HUES48 (cell line): ENCODE results near the gene SP8.

Experiments used
- H3K27ac ChIP-seq: one replicate; pipeline ENCODE4 v1.7.0; 2013; ENCODE audit warnings: low read depth, low read length, inconsistent platforms
- H3K27me3 ChIP-seq: 2 replicates; pipeline ENCODE4 v1.6.1; 2013; ENCODE audit warnings: mild to moderate bottlenecking, low read length; ENCODE audit not compliant: control insufficient read depth, insufficient read depth
- H3K36me3 ChIP-seq: 2 replicates; pipeline ENCODE4 v1.6.1; 2013; ENCODE audit warnings: low read length; ENCODE audit not compliant: control insufficient read depth, insufficient read depth
- H3K4me1 ChIP-seq: 2 replicates; pipeline ENCODE4 v1.6.1; 2013; ENCODE audit warnings: mild to moderate bottlenecking, low read length; ENCODE audit not compliant: control insufficient read depth, insufficient read depth
- H3K4me3 ChIP-seq: 2 replicates; pipeline ENCODE4 v1.5.1; 2013; ENCODE audit warnings: mild to moderate bottlenecking, low read depth, low read length
- H3K9ac ChIP-seq: 2 replicates; pipeline ENCODE4 v1.6.1; 2013; ENCODE audit warnings: mild to moderate bottlenecking, low read depth, low read length, moderate library complexity
- H3K9me3 ChIP-seq: 2 replicates; pipeline ENCODE4 v1.6.1; 2013; ENCODE audit warnings: low read length; ENCODE audit not compliant: control insufficient read depth, insufficient read depth

SP8 gene

DNA sequence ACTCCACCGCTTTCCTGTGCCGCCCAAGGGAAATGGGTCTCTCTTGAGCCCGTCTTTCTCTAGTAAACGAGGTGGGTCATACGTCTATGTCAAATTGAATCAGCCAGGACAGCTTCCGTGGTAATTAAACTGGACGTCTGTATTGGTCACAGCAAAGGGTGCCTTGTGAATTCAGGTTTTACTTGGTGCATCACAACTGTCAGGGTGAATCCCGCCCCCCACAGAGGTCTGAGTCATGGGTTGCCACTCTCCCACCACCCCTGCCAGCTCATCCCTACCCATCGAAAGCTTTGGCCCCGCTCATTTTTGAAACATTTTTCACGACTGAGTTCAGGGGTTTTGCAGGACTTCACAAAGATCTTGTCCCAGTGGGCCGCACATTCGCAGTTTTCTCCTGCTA, 8.0 kb upstream of the SP8 start:
- Histone ChIP-seq H3K4me3 (peak overlapping the region; percentile 39), H3K9me3 (no peaks in the 10 kb centered on the region), H3K27me3 (peaks cover 74% of the 10 kb centered on the region), H3K4me1 (peaks cover 76% of the 10 kb centered on the region), H3K9ac (no peak overlapping the region), H3K27ac (no peak overlapping the region), H3K36me3 (no peaks in the 10 kb centered on the region)

DNA sequence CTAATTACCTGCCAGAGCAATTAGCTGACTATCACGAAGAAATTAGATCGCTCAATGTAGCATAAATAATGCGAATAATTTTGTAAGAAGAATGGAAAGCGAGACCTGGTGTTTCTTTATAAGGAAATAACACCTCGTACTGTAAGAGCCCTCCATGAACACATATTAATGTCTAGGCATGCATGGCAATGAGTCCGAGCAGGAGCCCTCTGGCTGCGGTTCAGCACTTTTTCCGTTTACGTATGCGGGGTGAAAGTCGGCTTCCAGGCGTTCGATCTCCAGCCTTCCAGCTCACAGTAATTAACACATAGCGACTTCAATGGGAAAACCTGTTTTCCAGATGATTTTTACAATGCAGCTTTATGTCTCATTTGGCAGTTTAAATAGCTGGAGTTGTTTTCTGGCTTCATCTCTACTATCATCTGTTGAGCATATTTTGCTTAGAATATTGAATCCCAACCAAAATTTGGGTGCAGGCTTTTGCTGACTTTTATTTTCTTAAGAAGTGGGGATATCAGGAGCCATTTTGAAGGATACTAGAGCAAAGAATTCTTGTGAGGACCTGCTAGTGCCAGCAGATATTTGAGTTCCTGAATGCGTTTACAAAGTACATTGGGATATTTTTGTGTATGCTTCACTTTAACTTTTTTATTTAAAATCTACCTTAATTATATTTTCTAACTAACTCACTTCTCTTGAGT, 7.2 kb upstream of the SP8 start:
- no peaks in the 10 kb centered on the region for H3K36me3 ChIP-seq
- peaks cover 82% of the 10 kb centered on the region for H3K27me3 ChIP-seq
- no peak overlapping the region for H3K27ac ChIP-seq
- peaks cover 72% of the 10 kb centered on the region for H3K4me1 ChIP-seq
- H3K4me3 ChIP-seq = peak overlapping the region; percentile 47
- H3K9me3 ChIP-seq = no peaks in the 10 kb centered on the region
- no peak overlapping the region for H3K9ac ChIP-seq

DNA sequence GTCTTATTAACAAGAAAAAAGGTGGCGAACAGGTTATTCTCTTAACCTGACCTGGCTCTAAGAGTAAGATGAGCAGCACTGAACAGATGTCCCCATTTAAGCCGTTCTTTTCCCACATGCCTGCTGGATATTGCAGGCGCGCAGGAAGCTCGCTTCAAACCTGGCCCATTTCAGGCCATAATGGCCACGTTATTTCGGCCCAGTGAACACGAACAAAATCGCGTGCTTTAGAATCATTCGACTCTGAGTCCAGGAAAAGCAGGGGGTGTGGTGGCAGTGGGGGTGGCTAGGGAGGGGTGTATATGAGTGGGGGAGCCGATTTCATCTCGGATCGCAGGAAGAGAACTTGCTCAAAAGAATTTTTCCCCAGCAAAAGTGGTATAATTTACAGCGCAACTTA, 6.6 kb upstream of the SP8 start:
- Histone ChIP-seq H3K9ac (no peak overlapping the region), H3K4me1 (peaks cover 78% of the 10 kb centered on the region), H3K9me3 (no peaks in the 10 kb centered on the region), H3K27ac (no peak overlapping the region), H3K36me3 (no peaks in the 10 kb centered on the region), H3K4me3 (peak overlapping the region; percentile 47), H3K27me3 (peaks cover 88% of the 10 kb centered on the region)

DNA sequence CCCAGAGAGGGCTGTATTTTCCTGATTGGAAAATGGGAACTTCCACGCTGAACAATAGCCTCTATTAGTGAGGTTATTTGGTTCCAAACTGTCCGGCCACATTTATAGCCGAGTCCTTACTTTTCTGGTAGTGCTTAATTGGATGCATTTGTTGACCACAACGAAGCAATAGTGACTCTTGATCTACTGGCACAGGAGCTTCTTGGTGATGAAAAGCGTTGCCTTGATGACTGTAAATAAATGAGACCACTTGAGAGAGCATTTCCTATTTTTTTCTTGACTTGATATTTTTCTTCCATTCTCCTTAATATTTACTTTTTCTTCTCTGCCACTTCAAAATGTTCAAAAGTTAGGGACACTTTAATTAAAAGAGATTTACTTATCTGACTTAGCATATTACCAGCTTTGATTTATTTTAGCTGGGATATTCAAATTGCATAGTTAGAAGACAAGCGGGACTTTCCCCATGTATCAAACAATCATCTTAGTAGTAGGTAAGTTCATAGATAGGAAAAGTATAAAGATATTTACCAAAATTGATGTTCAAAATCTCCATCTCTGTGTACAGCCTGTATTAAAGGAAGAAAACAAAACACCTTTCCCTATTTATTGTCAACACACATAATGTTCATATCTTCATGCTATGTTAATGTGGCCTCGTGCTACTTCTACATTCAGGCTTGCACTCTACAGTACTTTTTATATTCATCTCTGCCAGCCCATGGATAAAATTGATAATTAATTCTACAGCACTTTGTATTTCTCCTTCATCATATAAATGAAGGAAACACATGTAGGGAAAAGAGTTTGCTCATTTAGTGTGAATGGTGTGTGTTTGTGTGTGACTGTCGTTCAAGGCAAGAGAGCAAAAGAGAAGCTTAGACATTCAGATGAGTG, 5.1 kb upstream of the SP8 start:
- H3K4me1 ChIP-seq = peaks cover 78% of the 10 kb centered on the region
- no peaks in the 10 kb centered on the region for H3K36me3 ChIP-seq
- H3K27ac ChIP-seq = peak overlapping the region; percentile 45
- no peaks in the 10 kb centered on the region for H3K9me3 ChIP-seq
- H3K27me3 ChIP-seq = peaks cover 89% of the 10 kb centered on the region
- no peak overlapping the region for H3K9ac ChIP-seq
- peak overlapping the region; percentile 61 for H3K4me3 ChIP-seq

DNA sequence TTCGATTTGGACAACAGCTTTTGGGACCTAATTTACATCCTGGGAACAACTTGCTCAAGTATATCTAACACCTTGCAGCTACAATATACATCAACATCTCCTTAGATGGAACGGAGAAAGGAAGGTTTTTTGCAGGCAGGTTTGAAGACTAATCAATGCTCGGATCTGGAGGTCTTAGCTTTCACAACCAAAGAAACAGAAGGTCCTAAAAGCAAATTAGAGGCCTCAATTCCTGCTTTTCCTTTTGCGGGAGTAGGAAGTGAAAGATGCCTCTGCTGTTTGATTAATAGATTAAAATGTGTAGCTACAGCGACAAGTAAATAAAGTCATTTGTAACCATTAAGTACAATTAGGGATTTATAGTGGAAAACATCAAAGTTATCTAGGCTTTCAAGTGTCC, 3.7 kb upstream of the SP8 start:
- H3K36me3 ChIP-seq = no peaks in the 10 kb centered on the region
- peaks cover 93% of the 10 kb centered on the region for H3K27me3 ChIP-seq
- H3K27ac ChIP-seq = no peak overlapping the region
- H3K9ac ChIP-seq = no peak overlapping the region
- H3K4me3 ChIP-seq = peak overlapping the region; percentile 61; the same call in 1 of the 2 replicates
- no peaks in the 10 kb centered on the region for H3K9me3 ChIP-seq
- peaks cover 71% of the 10 kb centered on the region for H3K4me1 ChIP-seq

DNA sequence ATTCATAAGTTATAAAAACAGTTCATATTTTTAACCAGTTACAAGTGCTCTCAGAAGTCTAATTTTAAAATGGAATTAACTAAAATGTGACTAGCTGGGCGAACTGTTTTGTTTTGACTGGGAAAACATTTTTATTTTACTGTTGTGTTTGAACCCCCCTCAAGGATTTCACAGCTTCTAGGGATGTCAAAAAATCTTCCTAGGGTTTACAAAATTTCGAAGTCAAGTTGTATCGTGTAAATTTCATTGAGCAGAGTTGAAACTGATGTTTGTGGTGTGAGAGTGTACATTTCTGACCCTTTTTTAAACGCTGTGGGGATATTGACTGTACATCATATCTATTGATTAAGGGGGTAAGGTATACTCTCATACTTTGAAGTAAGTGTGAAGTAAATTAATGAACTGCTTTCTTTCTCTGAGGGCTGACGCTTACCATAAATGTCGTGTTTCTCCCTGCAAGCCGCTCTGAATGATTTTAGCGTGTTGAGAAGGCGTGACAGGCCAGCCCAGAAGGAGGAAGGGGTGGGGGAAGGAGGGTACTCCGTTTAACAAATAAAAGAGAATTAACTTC, 1.8 kb upstream of the SP8 start:
- Histone ChIP-seq H3K4me1 (peaks cover 55% of the 10 kb centered on the region), H3K9ac (no peak overlapping the region), H3K27me3 (peaks cover 91% of the 10 kb centered on the region), H3K27ac (no peak overlapping the region), H3K4me3 (peak overlapping the region; percentile 77), H3K36me3 (no peaks in the 10 kb centered on the region), H3K9me3 (no peaks in the 10 kb centered on the region)

DNA sequence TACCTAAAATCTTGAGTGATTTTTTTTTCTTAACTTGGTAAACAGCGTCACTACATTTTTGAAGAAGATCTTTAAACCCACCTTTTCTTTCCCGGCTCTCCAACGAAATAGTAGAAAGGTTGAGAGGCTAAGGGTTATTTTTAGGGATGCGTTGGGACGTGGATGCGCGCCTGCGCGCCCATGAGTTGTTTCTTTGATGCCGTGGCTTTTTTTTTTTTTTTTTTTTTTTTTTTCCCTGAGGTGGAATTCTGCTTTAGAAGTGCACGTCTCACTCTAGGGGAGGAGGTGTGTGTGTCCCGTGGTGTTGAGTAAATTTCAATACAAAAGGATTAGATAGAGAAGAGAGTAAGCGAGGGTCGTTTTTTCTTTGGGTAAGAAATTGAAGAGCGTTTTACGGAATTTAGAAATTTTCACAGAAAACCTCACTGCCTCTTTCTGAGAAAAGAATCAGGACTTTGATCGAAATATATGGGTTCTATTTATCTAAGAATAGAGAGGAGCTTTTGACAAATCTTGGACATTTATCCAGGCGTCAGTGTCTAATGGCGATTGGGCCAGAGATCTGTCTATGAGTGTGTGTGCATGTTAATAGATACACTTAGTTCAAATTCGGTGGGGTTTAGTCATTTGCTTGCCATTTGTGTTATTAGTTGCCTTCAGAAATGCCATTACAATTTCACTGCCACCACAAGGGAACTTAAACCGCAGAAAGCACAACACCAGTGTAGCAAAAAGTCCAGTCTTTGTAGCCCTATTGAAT, 1.2 kb upstream of the SP8 start:
- peak overlapping the region; percentile 65 for H3K27ac ChIP-seq
- H3K9me3 ChIP-seq = no peaks in the 10 kb centered on the region
- peaks cover 86% of the 10 kb centered on the region for H3K27me3 ChIP-seq
- no peaks in the 10 kb centered on the region for H3K36me3 ChIP-seq
- H3K4me3 ChIP-seq = peak overlapping the region; percentile 77
- H3K4me1 ChIP-seq = peaks cover 50% of the 10 kb centered on the region
- no peak overlapping the region for H3K9ac ChIP-seq

DNA sequence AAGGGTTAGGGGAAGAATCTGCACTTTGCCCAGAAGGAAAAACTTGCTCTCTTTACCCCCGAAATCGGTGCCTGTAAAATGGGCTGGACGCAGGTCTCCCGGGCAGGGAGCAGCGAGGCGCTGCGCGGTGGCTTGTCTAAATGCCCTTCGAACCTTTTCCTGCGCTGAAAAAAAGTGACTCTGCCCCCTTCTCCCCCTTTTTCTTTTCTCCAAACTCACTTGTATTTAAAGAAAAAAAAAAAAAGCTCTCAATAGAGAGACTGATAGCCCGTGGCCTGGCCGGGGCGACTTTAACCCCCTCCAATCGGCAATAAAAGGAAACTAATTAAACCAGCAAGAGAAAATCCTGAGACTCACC, 286 bp downstream of the SP8 start:
- Histone ChIP-seq H3K27ac (peak overlapping the region; percentile 57), H3K9ac (no peak overlapping the region), H3K36me3 (no peaks in the 10 kb centered on the region), H3K4me1 (peaks cover 51% of the 10 kb centered on the region), H3K9me3 (no peaks in the 10 kb centered on the region), H3K27me3 (peaks cover 77% of the 10 kb centered on the region), H3K4me3 (peak overlapping the region; percentile 77)

DNA sequence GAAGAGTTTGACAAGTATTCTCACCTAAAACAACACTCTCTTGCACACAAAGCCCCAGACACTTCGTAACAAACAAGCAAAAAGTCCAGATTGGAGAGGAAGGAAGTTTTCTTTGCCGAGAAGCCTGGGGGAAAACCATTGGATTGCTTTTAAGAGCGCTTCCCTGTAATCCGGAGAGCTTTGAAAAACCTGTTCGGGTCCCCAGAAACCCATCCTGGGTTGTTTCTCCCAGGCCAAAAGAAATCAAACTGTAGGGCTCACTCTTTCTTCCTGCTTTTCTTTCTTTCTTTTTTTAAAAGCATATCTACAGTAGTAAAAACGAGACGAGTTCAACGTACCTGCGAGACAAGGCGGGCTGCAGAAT, 655 bp downstream of the SP8 start:
- peaks cover 75% of the 10 kb centered on the region for H3K27me3 ChIP-seq
- H3K27ac ChIP-seq = peak overlapping the region; percentile 57
- peak overlapping the region; percentile 77 for H3K4me3 ChIP-seq
- no peak overlapping the region for H3K9ac ChIP-seq
- H3K9me3 ChIP-seq = no peaks in the 10 kb centered on the region
- H3K36me3 ChIP-seq = no peaks in the 10 kb centered on the region
- peaks cover 51% of the 10 kb centered on the region for H3K4me1 ChIP-seq

DNA sequence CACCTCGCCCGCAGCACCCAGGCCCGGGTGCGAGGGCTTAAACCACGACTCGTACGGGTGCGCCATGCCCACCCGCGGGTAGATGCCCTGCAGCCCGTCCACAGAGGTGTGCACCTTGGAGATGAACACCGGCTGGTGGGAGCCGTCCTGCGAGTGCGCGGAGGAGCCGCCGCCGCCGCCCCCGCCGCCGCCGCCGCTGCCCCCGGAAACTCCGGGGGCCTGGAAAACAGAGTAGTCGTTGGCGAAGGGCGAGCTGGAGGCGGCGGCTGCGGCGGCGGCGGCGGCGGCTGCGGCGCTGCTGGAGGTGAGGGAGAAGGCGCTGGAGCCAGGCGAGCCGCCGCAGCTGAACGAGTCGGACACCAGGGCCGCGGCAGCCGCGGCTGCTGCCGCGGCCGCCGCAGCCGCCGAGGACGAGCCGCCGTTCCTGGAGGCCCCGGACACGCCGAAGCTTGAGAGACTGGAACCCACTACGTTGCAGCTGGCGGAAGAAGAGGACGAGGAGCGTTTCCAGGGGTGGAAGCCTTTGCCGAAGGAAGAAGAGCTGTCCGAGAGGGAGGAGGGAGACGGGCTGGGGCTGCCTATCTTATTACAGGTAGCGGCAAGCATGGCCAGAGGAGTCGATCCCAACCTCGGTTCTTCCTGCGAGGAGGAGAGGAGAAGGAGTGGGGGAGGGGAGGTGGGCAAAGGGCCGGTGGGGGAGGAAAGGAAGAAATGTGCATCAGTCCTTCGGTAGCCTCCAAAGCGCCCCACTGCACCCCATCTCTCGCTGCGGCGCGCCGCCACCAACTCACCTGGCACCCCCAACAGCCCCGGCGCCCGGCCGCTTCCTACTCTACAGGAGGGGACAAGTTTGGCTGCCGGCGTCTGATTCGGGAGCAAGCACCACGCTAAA, 1.3 kb downstream of the SP8 start:
- Histone ChIP-seq H3K27me3 (peaks cover 73% of the 10 kb centered on the region), H3K9ac (no peak overlapping the region), H3K9me3 (no peaks in the 10 kb centered on the region), H3K4me3 (peak overlapping the region; percentile 77), H3K36me3 (no peaks in the 10 kb centered on the region), H3K27ac (no peak overlapping the region), H3K4me1 (peaks cover 53% of the 10 kb centered on the region)
